ENCODE data around the gene HIRA. TPM values are rescaled to one million over a fixed set of nuclear protein-coding genes. Genes with fewer than 3 reads are reported as not detected.

Gene HIRA
- total and polyA plus RNA-seq, 9 of the 15 experiments (the other 6 are each of a cell fraction or from before 2014, with no cell fraction given): 0.96 to 132 (median 58.4) TPM

DNA sequence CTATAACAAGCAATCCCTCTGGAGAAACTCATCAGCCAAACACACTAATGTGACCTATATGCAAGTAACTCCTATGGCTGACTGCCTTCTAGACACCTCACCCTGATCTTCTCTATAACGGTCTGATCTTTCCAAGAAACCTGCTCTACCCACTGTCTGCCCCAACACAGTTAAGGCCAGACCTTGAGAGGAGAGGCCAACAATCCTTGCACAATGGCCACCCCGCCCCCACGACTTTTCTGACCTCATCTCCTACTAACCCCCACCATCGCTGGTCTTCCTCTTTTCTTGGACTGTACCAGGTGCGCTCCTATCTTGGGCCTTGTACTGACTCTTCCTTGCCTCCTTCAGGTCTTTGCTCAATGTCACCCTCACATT is 12.5 kb downstream of the HIRA start (continued):
- TF ChIP-seq, protein P1, sequence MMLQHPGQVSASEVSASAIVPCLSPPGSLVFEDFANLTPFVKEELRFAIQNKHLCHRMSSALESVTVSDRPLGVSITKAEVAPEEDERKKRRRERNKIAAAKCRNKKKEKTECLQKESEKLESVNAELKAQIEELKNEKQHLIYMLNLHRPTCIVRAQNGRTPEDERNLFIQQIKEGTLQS (IDR thresholded peaks at IDR 0.05): no peak
- TF ChIP-seq, protein P1 (CRISPR knock-in tag; conservative IDR thresholded peaks at IDR 0.05): peak; percentile 95
- TF ChIP-seq, protein P2, sequence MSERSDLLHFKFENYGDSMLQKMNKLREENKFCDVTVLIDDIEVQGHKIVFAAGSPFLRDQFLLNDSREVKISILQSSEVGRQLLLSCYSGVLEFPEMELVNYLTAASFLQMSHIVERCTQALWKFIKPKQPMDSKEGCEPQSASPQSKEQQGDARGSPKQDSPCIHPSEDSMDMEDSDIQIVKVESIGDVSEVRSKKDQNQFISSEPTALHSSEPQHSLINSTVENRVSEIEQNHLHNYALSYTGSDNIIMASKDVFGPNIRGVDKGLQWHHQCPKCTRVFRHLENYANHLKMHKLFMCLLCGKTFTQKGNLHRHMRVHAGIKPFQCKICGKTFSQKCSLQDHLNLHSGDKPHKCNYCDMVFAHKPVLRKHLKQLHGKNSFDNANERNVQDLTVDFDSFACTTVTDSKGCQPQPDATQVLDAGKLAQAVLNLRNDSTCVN (CRISPR knock-in tag; IDR thresholded peaks at IDR 0.05): peak; percentile 94
- TF ChIP-seq HEY1 (CRISPR knock-in tag; IDR thresholded peaks at IDR 0.05; ENCODE audit: borderline replicate concordance): 0 out of 2 replicates have a peak, but pooled peaks have one; percentile 2
- TF ChIP-seq CHD4 (IDR thresholded peaks at IDR 0.05; ENCODE audit: insufficient read depth, insufficient replicate concordance, low read depth, low read length, poor library complexity, severe bottlenecking): no peak
- TF ChIP-seq RBM14 (IDR thresholded peaks at IDR 0.05; ENCODE audit: borderline replicate concordance, insufficient read depth, low read depth, low read length): no peak
- 0 out of 2 replicates have a peak, but pooled peaks have one; percentile 16 for TF ChIP-seq SMAD3 (CRISPR knock-in tag; conservative IDR thresholded peaks at IDR 0.05)
- TF ChIP-seq, protein P3, sequence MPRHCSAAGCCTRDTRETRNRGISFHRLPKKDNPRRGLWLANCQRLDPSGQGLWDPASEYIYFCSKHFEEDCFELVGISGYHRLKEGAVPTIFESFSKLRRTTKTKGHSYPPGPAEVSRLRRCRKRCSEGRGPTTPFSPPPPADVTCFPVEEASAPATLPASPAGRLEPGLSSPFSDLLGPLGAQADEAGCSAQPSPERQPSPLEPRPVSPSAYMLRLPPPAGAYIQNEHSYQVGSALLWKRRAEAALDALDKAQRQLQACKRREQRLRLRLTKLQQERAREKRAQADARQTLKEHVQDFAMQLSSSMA (CRISPR knock-in tag; IDR thresholded peaks at IDR 0.05): no peak
- TF ChIP-seq ZEB2 (IDR thresholded peaks at IDR 0.05): peak; percentile 99
- no peak for TF ChIP-seq HNRNPK (IDR thresholded peaks at IDR 0.05; ENCODE audit: low read depth, low read length, poor library complexity, severe bottlenecking)
- no peak for TF ChIP-seq ZFP36 (IDR thresholded peaks at IDR 0.05; ENCODE audit: low read depth, low read length, partially characterized antibody)
- TF ChIP-seq, protein P4, sequence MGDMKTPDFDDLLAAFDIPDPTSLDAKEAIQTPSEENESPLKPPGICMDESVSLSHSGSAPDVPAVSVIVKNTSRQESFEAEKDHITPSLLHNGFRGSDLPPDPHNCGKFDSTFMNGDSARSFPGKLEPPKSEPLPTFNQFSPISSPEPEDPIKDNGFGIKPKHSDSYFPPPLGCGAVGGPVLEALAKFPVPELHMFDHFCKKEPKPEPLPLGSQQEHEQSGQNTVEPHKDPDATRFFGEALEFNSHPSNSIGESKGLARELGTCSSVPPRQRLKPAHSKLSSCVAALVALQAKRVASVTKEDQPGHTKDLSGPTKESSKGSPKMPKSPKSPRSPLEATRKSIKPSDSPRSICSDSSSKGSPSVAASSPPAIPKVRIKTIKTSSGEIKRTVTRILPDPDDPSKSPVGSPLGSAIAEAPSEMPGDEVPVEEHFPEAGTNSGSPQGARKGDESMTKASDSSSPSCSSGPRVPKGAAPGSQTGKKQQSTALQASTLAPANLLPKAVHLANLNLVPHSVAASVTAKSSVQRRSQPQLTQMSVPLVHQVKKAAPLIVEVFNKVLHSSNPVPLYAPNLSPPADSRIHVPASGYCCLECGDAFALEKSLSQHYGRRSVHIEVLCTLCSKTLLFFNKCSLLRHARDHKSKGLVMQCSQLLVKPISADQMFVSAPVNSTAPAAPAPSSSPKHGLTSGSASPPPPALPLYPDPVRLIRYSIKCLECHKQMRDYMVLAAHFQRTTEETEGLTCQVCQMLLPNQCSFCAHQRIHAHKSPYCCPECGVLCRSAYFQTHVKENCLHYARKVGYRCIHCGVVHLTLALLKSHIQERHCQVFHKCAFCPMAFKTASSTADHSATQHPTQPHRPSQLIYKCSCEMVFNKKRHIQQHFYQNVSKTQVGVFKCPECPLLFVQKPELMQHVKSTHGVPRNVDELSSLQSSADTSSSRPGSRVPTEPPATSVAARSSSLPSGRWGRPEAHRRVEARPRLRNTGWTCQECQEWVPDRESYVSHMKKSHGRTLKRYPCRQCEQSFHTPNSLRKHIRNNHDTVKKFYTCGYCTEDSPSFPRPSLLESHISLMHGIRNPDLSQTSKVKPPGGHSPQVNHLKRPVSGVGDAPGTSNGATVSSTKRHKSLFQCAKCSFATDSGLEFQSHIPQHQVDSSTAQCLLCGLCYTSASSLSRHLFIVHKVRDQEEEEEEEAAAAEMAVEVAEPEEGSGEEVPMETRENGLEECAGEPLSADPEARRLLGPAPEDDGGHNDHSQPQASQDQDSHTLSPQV (IDR thresholded peaks at IDR 0.05): no peak
- no peak for TF ChIP-seq RBM25 (IDR thresholded peaks at IDR 0.05; ENCODE audit: low read depth, low read length, severe bottlenecking)
- TF ChIP-seq, protein P5, sequence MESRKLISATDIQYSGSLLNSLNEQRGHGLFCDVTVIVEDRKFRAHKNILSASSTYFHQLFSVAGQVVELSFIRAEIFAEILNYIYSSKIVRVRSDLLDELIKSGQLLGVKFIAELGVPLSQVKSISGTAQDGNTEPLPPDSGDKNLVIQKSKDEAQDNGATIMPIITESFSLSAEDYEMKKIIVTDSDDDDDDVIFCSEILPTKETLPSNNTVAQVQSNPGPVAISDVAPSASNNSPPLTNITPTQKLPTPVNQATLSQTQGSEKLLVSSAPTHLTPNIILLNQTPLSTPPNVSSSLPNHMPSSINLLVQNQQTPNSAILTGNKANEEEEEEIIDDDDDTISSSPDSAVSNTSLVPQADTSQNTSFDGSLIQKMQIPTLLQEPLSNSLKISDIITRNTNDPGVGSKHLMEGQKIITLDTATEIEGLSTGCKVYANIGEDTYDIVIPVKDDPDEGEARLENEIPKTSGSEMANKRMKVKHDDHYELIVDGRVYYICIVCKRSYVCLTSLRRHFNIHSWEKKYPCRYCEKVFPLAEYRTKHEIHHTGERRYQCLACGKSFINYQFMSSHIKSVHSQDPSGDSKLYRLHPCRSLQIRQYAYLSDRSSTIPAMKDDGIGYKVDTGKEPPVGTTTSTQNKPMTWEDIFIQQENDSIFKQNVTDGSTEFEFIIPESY (CRISPR knock-in tag; IDR thresholded peaks at IDR 0.05): no peak
- peak; percentile 86 for TF ChIP-seq BRD9 (IDR thresholded peaks at IDR 0.05; ENCODE audit: low read depth, partially characterized antibody)
- TF ChIP-seq KDM2B (CRISPR knock-in tag; IDR thresholded peaks at IDR 0.05): no peak
- peak; percentile 92 for TF ChIP-seq CREBBP (IDR thresholded peaks at IDR 0.05; ENCODE audit: low read depth, low read length)
- no peak for TF ChIP-seq KHSRP (IDR thresholded peaks at IDR 0.05)
- TF ChIP-seq RBM39 (optimal IDR thresholded peaks at IDR 0.05; ENCODE audit: low read depth, low read length): peak; percentile 69
- TF ChIP-seq GTF2F1 (IDR thresholded peaks at IDR 0.05; ENCODE audit: low read depth, low read length): no peak
- peak; percentile 25; the same call in 1 of the 2 replicates for TF ChIP-seq ZNF583 (CRISPR knock-in tag; IDR thresholded peaks at IDR 0.05)
